ENCODE results near the gene DIP2A.

Gene DIP2A

DNA sequence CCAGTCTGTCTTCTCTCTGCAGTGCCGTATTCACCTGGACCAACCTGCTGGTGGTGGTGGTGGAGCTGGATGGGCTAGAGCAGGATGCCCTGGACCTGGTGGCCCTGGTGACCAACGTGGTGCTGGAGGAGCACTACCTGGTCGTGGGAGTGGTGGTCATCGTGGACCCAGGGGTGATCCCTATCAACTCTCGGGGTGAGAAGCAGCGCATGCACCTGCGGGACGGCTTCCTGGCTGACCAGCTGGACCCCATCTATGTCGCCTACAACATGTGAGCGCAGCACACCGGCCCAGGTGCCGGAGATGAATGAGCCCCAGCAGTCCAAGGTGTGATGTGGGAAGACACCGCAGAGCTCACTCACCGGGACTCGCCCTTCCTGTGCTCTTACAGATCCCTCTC, 108.7 kb downstream of the DIP2A start:
- TF ChIP-seq GATA2 (IDR thresholded peaks at IDR 0.05; ENCODE audit: low read depth, low read length): no peak
- no peak for TF ChIP-seq GATA3 (IDR thresholded peaks at IDR 0.05; ENCODE audit: low read depth, low read length)

DNA sequence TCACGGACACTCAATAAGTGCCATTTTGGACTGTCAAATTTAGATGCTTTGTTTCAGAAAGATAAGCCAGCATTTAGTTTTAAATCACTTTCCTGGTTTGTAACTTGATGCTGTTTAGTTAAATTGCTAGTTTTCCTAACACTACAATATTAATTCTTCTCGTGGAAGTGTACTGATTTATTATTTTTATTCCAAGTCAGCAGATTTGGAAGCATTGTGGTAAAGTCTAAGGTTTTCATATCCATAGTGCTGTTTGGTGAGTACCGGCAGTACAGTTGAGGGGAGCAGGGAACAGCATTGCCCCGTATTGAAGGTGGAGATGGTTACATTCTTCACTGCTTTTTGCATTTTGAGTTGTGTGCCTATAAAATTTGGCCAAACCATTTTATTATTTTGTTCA, 109.9 kb downstream of the DIP2A start:
- no peak for TF ChIP-seq GATA2 (IDR thresholded peaks at IDR 0.05; ENCODE audit: low read depth, low read length)
- no peak for TF ChIP-seq GATA3 (IDR thresholded peaks at IDR 0.05; ENCODE audit: low read depth, low read length)

DNA sequence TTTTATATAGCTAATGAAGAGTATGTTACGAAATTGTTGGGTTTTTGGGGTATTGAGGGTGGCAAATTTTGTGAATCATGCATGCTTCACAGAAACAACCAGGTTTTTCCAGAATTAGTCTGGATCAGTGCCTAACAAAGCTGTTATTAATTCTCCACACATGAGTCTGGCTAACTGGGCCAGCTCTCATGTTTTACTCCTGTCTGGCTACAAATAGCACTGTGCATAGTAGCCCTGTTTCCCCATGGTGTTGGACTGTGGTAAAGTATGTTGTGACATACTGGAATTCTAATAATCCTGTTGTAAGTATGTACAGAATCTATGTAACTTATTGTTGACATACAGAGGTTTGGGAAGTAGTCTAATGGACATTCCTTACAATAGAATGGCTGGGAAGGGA, 110.4 kb downstream of the DIP2A start:
- TF ChIP-seq GATA3 (IDR thresholded peaks at IDR 0.05; ENCODE audit: low read depth, low read length) (no peak), GATA2 (IDR thresholded peaks at IDR 0.05; ENCODE audit: low read depth, low read length) (no peak)

DNA sequence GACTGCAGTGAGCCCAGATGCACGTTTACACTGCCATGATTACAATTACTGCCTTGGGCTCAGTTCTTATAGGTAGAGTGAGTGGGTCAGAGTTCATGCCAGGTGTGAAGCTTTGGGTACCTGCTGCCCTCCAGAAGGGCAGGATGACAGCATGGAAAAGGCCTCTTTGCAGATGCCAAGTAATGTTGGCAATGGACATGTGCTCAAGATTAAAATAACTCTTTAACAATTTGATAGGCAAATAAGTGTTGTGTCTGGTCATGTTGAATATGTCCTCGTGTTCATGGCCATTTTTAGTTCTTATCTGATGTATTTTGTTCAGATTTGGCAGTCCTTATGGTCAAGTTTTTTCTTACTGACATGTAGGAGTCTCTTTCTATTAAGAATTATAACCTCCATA, 111.4 kb downstream of the DIP2A start:
- TF ChIP-seq GATA3 (IDR thresholded peaks at IDR 0.05; ENCODE audit: low read depth, low read length): no peak
- no peak for TF ChIP-seq GATA2 (IDR thresholded peaks at IDR 0.05; ENCODE audit: low read depth, low read length)

DNA sequence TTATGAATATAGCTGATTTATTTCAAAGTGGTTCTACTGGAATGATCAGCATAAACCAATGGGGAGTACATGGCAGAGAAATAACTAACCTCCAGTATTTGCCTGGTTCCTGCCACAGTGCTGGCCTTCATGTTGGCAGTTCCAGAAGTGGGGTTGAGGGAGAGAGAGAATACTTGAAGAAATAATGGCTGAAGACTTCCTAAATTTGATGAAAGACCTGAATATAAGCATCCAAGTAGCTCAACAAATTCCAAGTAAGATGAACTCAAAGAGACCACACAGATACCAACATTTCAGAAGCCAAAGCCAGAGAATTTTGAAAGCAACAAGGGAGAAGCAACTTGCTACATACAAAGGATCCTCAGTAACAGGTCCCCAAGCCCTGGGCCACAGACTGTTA, 111.9 kb downstream of the DIP2A start:
- TF ChIP-seq GATA3 (IDR thresholded peaks at IDR 0.05; ENCODE audit: low read depth, low read length): no peak
- no peak for TF ChIP-seq GATA2 (IDR thresholded peaks at IDR 0.05; ENCODE audit: low read depth, low read length)

DNA sequence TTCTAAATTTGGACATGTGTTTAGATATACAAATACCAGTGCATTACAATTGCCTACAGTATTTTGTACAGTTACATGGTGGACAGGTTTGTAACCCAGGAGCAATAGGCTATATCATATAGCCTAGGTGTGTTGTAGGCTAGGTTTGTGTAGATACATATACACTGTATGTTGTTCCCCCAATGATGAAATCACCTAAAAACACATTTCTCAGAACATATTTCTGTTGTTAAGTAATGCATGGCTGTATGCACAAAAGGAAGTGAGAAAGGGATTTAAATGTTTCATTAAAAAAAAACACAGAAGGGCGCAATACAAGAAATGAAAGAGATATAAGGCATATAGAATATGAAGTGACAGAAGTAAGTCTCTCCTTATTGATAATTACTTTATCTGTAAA, 114.2 kb downstream of the DIP2A start:
- no peak for TF ChIP-seq GATA2 (IDR thresholded peaks at IDR 0.05; ENCODE audit: low read depth, low read length)
- no peak for TF ChIP-seq GATA3 (IDR thresholded peaks at IDR 0.05; ENCODE audit: low read depth, low read length)

DNA sequence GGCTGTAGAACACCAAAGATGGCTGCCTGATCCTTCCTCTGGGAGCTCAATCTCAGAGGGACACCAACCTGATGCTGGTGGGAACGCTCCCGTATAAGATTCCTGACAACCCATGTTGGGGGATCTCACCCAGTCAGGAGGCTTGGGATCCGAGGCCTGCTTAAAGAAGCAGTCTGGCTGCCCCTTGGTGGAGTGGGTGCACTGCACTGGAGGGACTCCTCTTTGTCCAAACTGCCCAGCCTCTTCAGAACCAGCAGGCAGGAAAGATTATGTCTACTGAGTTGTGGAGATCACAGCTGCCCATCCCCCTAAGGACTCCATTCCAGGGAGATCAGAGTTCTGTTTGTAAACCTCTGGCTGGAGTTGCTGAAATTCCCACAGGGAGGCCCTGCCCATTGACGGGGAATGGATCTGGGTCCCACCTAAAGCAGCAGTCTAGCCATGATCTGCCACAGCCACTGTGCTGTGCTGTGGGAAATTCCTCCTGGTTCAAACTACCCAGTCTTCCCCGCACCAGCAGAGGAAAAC, 123.2 kb downstream of the DIP2A start:
- TF ChIP-seq GATA2 (IDR thresholded peaks at IDR 0.05; ENCODE audit: low read depth, low read length) (no peak), GATA3 (IDR thresholded peaks at IDR 0.05; ENCODE audit: low read depth, low read length) (no peak)

DNA sequence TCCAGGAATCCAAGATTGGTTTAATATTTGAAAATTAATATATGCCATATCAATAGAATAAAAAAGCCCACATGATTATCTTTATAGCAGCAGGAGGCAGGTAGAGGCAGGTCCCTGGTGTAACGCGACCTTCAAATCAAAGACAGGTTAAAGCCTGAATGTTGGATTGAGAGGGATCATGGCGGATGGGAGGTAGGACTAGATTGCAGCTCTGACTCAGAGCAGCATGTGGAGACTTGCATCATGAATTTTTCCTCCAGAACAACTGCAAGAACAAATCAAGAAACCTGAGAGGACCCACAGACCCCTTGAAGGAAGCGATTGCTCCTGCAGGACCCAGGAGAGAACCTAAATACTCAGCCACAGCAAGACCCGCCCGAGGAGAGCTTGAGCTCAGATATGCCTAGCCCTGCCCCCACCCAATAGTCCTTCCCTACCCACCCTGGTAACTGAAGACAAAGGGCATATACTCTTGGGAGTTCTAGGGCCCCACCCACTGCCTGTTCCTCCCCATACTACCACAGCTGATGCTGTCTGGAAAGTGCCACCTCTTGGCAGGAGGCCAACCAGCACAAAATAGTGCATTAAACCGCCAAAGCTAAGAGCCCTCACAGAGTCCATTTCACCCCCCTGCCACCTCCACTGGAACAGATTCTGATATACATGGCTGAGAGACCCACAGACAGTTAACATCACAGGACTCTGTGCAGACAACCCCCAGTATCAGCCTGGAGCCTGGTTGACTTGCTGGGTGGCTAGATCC, 126.7 kb downstream of the DIP2A start:
- TF ChIP-seq GATA3 (IDR thresholded peaks at IDR 0.05; ENCODE audit: low read depth, low read length) (no peak), GATA2 (IDR thresholded peaks at IDR 0.05; ENCODE audit: low read depth, low read length) (peak; percentile 39; the same call in 1 of the 2 replicates)

DNA sequence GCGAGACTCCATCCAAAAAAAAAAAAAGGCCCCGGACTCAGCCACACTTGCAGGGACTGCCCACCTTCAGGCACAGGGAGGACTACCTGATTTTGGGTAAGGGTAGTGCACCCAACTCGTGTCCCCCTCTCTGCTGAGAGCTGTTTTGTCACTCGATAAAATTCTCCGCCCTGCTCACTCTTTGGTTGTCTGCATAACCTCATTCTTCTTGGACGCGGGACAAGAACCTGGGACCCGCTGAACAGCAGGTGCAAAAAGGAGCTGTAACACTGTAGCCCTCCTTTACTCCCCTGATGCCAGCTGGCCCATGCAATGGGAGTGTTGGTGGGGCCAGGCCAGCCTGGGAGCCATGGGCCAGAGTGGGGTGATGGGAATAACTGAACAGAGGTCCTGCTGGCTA, 135.6 kb downstream of the DIP2A start:
- TF ChIP-seq GATA3 (IDR thresholded peaks at IDR 0.05; ENCODE audit: low read depth, low read length) (no peak), GATA2 (IDR thresholded peaks at IDR 0.05; ENCODE audit: low read depth, low read length) (no peak)

DNA sequence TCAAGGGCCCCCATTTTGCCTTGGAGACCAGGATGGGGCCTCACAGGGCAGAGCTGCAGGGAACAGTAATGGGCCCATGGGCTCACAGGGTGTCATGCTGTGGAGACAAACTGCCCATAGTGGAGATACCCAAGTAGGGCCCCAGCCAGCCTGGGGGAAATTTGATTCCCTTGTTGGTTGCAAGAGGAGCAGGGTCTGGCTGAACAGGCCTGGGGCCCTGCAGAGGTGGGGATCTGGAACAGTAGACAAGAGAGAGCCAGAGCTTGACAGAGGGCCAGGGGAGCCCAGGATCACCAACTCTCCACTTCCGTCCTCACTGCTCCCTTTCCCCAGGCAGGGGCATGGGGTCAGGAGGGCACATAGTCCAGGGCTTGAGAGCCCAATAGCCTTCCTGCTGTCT, 137.5 kb downstream of the DIP2A start:
- TF ChIP-seq GATA3 (IDR thresholded peaks at IDR 0.05; ENCODE audit: low read depth, low read length) (no peak), GATA2 (IDR thresholded peaks at IDR 0.05; ENCODE audit: low read depth, low read length) (no peak)

DNA sequence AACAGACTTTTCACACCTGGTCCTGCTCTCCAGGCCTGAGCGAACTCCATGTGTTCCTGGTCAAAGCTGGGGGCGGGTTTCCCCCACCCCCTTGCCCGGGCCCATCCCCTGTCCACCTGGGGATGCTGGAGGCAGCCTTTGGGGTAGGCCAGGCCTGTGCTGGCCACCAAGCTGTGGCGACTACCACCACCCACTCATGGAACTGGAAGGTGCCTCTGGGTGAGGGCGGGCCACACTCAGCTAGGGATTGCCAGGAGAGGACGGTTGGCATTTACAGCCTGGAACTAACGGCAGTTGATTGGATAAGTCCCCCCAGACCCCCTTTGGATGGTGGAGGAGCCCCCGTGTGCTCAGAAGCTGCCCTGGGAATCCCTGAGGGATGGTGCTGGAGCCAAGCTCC, 138.3 kb downstream of the DIP2A start:
- TF ChIP-seq GATA2 (IDR thresholded peaks at IDR 0.05; ENCODE audit: low read depth, low read length) (no peak), GATA3 (IDR thresholded peaks at IDR 0.05; ENCODE audit: low read depth, low read length) (no peak)

DNA sequence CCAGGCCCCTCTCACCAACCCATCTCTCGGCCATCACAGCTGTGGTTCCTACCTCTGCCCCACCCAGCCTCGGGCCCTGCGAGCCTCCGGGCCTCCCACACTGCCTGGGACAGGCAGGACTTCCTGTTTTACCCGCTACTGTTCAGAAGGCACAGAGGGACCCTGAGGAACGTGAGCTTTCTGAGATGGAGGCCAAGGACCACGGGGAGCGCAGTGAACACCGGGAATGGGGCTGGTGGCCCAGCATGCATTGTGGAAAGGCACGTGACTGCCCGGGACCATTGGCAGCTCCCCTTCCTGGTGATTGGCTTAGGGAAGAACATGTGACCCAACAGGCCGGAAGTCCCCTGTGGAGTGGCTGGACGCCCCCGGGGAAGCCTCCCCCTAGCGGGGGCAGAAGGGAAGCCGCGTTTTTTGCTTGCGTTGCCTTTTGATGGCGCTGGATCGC, 139.2 kb downstream of the DIP2A start:
- TF ChIP-seq GATA3 (IDR thresholded peaks at IDR 0.05; ENCODE audit: low read depth, low read length) (no peak), GATA2 (IDR thresholded peaks at IDR 0.05; ENCODE audit: low read depth, low read length) (no peak)

DNA sequence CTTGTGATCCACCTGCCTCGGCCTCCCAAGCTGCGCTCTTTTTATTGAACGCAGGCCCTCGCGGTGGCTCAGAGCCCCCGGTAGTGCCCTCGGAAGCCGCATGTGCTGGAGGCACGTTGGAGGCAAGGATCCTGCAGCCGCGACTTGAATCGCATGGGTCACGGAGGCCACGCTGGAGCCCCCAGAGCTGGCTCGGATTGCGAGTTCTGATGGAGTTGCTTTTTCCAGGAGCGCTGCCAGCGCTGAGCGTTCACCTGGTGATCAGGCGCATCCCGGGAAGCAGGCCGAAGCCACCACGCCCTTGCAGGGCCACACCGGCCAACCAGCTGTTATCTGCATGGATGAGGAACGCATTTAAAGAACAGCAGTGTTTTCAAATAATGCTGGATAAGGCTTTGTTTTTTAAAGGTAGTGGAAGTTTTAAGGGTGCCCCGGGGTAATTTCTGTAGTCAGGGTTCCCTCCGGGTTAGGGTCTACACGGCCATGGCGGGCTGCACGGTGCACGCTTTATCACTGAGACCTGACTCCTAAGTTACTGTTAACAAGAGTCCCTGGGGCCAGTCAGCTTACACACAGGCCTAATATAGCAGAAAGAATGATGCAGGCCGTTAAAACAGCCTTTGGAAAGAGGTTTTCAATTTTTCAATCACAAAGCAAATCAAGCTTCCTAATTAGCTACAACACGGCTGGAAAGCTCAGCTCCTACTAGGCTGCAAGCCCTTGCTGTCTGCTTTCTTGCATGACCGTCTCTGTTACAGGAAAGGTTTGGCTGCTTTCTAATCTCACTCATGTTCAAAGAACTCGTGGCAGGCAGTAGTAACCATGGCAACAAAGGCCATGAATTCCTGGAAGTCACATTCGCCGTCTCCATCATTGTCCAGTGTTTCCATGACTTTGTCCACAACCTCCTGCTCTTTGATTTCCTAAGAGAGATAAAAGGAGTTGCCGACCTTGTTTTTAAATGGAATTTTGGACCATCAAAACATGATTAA, 140.2 kb downstream of the DIP2A start:
- TF ChIP-seq GATA2 (IDR thresholded peaks at IDR 0.05; ENCODE audit: low read depth, low read length) (no peak), GATA3 (IDR thresholded peaks at IDR 0.05; ENCODE audit: low read depth, low read length) (no peak)

DNA sequence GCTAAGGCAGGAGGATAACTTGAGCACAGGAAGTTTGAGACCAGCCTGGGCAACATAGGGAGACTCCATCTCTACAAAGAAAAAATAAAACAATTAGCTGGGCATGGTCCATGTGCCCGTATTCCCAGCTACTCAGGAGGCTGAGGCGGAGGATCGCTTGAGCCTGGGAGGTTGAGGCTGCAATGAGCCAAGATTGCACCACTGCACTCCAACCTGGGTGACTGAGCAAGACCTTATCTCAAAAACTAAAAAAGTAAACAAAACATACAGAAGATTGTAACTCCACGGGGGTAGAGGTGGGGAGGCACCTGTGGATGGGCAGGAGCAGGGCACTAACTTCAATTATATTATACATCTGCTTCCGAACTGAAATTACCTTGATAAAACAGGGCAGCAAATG, 141.6 kb downstream of the DIP2A start:
- no peak for TF ChIP-seq GATA2 (IDR thresholded peaks at IDR 0.05; ENCODE audit: low read depth, low read length)
- no peak for TF ChIP-seq GATA3 (IDR thresholded peaks at IDR 0.05; ENCODE audit: low read depth, low read length)

Measured in SH-SY5Y (cell line).